GM12878 (cell line): Measurements from ENCODE around the gene VPS8. TPM values are rescaled to one million over a fixed set of nuclear protein-coding genes. Genes with fewer than 3 reads are reported as not detected.

ENCODE experiments used
- ATAC-seq: fragments of 200-7000 bp; cut with Tn5 transposase; 3 replicates; pipeline ENCODE4 v1.9.1; 2020; ENCODE audit warnings: mild to moderate bottlenecking, moderate library complexity
- BruUV-seq: library from RNA; stranded (reverse); fragments of 400-500 nt; replicated peaks from 2 replicates; lab custom pipeline; 2021; lab: Mats Ljungman, UMichigan
- CTCF ChIA-PET: fragments of 300-600 bp; sonication (Branson Sonifier 250); formaldehyde crosslinking; extraction: SDS; loops from one replicate; lab custom pipeline; 2021; ENCODE audit warnings: inconsistent platforms; lab: Yijun Ruan, JAX
- POLR2A ChIA-PET: fragments of 350-600 bp; formaldehyde crosslinking; extraction: SDS; loops from one replicate; lab custom pipeline; 2021; ENCODE audit warnings: inconsistent platforms; lab: Charles Lee
- RAD21 ChIA-PET: fragments of 300-600 bp; sonication (Branson Sonifier 250); formaldehyde crosslinking; loops from one replicate; lab custom pipeline; 2023; ENCODE audit warnings: antibody characterized with exemption; ENCODE audit not compliant: unreplicated experiment; lab: Charles Lee
- SMC1A ChIA-PET: fragments of 300-600 bp; sonication (Branson Sonifier 250); formaldehyde crosslinking; loops from one replicate; lab custom pipeline; 2023; ENCODE audit not compliant: unreplicated experiment, uncharacterized antibody; lab: Charles Lee
- DNase-seq: peaks from one replicate; pipeline ENCODE4 v3.0.0-alpha.2; 2011; ENCODE audit warnings: low read depth, low spot score
- FAIRE-seq: peaks from 3 replicates; lab custom pipeline; 2011; peaks lifted over from hg19 to GRCh38; lab: Jason Lieb, UNC
- H2AFZ ChIP-seq: 2 replicates; pipeline ENCODE4 v1.6.0; 2011; ENCODE audit warnings: low read depth, low read length, control low read depth; ENCODE audit not compliant: control insufficient read depth
- H3K27ac ChIP-seq: 2 replicates; pipeline ENCODE4 v1.5.1; 2011; ENCODE audit warnings: control low read depth; ENCODE audit not compliant: control insufficient read depth, insufficient read depth
- H3K27me3 ChIP-seq, 2 experiments: replicated peaks in 1 of 2; 2 replicates each; pipeline versions ENCODE4 v1.6.0 to v1.6.1; 2011; ENCODE audit warnings: low read length in 1 of 2; ENCODE audit not compliant: control insufficient read depth in 2 of 2, insufficient read depth in 2 of 2
- H3K36me3 ChIP-seq, 2 experiments: 2 replicates each; pipeline ENCODE4 v1.5.1; 2011; ENCODE audit warnings: low read length in 1 of 2; ENCODE audit not compliant: control insufficient read depth in 2 of 2, insufficient read depth in 2 of 2
- H3K4me1 ChIP-seq: 2 replicates; pipeline ENCODE4 v1.6.1; 2011; ENCODE audit warnings: mild to moderate bottlenecking, low read length, moderate library complexity, mixed read lengths; ENCODE audit not compliant: control insufficient read depth, insufficient read depth
- H3K4me2 ChIP-seq: 2 replicates; pipeline ENCODE4 v1.6.0; 2011; ENCODE audit warnings: control low read depth; ENCODE audit not compliant: control insufficient read depth, insufficient read depth
- H3K4me3 ChIP-seq: fragments of 200-600 bp; sonication (generic); 2 replicates; pipeline ENCODE4 v1.5.1; 2016
- H3K79me2 ChIP-seq: 2 replicates; pipeline ENCODE4 v1.6.0; 2011; ENCODE audit warnings: low read length; ENCODE audit not compliant: control insufficient read depth, insufficient read depth
- H3K9ac ChIP-seq: 2 replicates; pipeline ENCODE4 v1.8.0; 2011; ENCODE audit warnings: low read length, control low read depth, mixed read lengths; ENCODE audit not compliant: control insufficient read depth, insufficient read depth
- H3K9me3 ChIP-seq: replicated peaks from 3 replicates; pipeline ENCODE4 v1.5.1; 2011; ENCODE audit warnings: mild to moderate bottlenecking, low read length; ENCODE audit not compliant: control insufficient read depth, insufficient read depth
- H4K20me1 ChIP-seq: 2 replicates; pipeline ENCODE4 v1.6.0; 2011; ENCODE audit not compliant: control insufficient read depth, insufficient read depth
- CHD1 ChIP-seq: IDR thresholded peaks from 2 replicates; pipeline ENCODE4 v1.6.1; 2012; ENCODE audit warnings: low read depth, low read length, improper control_type of control experiment
- EZH2 ChIP-seq: IDR thresholded peaks from 2 replicates; pipeline ENCODE4 v1.6.1; 2012; ENCODE audit warnings: low read depth, mild to moderate bottlenecking, control low read depth, inconsistent platforms, low read length, borderline replicate concordance; ENCODE audit not compliant: control insufficient read depth
- KLF5 ChIP-seq: fragments of 450-650 bp; IDR thresholded peaks from 2 replicates; pipeline ENCODE4 v1.6.1; 2014; ENCODE audit warnings: mild to moderate bottlenecking; ENCODE audit not compliant: partially characterized antibody
- RB1 ChIP-seq: fragments of 450-650 bp; formaldehyde crosslinking; IDR thresholded peaks from 2 replicates; pipeline ENCODE4 v1.6.1; 2017; ENCODE audit warnings: mild to moderate bottlenecking, borderline replicate concordance
- WGBS: methylation state at CpG from one replicate; pipeline ENCODE4 v1.1.6; 2016; ENCODE audit warnings: low lambda C conversion rate; ENCODE audit not compliant: insufficient replicate concordance, insufficient coverage; ENCODE audit errors: missing lambda C conversion rate; 5-methylcytosine and 5-hydroxymethylcytosine counted together
- in situ Hi-C: fragments of 300-500 bp; cut with MboI; formaldehyde crosslinking; loops from 9 replicates; pipeline ENCODE4 v1.14.3; 2018; ENCODE audit warnings: mixed read lengths
- intact Hi-C: fragments of 100-400 bp; cut with micrococcal nuclease; formaldehyde crosslinking; loops from one replicate; pipeline ENCODE4 v1.14.2; 2022; ENCODE audit not compliant: unreplicated experiment
- polyA plus RNA-seq, 11 experiments: library from polyadenylated mRNA; depleted of rRNA in 4 of 11; unstranded in 6 of 11; stranded (reverse) in 5 of 11; fragments of >200 nt; fragmentation: Nextera tagmentation in 4 of 11; fragmentation: Illumina TruSeq in 1 of 11; extraction: Ambion mirVana in 4 of 11; extraction: Trizol in 1 of 11; gene quantifications; 1 replicate in 1 of 11; 2 replicates in 10 of 11; pipeline versions ENCODE4 v1.2.1 to v1.2.3, GENCODE V29; 2011 to 2016; ENCODE audit warnings: inconsistent platforms in 2 of 11, missing spikeins in 2 of 11, low read depth in 1 of 11
- total RNA-seq, 4 experiments: library from RNA; depleted of rRNA in 3 of 4; stranded (reverse); fragments of >200 nt in 3 of 4; fragmentation: Illumina TruSeq in 1 of 4; extraction: Trizol in 1 of 4; gene quantifications; 2 replicates each; pipeline versions ENCODE4 v1.2.1 to v1.2.3, GENCODE V29; 2013 to 2021
- TF ChIP-seq, protein P1 (sequence below): fragments of 450-650 bp; IDR thresholded peaks from 2 replicates; pipeline ENCODE4 v1.6.1; 2018; ENCODE audit warnings: borderline replicate concordance, mild to moderate bottlenecking; ENCODE audit not compliant: partially characterized antibody
- TF ChIP-seq, protein P2 (sequence below): fragments of 450-650 bp; IDR thresholded peaks from 2 replicates; pipeline ENCODE4 v1.6.1; 2016; ENCODE audit warnings: mild to moderate bottlenecking
- TF ChIP-seq, protein P3 (sequence below): IDR thresholded peaks from 2 replicates; pipeline ENCODE4 v1.6.1; 2012; ENCODE audit warnings: mild to moderate bottlenecking, low read depth, low read length
- TF ChIP-seq, protein P4 (sequence below): IDR thresholded peaks from 2 replicates; pipeline ENCODE4 v1.6.1; 2011; ENCODE audit warnings: mild to moderate bottlenecking, low read depth, low read length, moderate library complexity; ENCODE audit not compliant: insufficient replicate concordance

The VPS8 gene
- total and polyA plus RNA-seq, 10 of the 15 experiments (the other 5 are each of a cell fraction or from before 2014, with no cell fraction given), result 8.9 to 34.7 (median 20.9) TPM

DNA sequence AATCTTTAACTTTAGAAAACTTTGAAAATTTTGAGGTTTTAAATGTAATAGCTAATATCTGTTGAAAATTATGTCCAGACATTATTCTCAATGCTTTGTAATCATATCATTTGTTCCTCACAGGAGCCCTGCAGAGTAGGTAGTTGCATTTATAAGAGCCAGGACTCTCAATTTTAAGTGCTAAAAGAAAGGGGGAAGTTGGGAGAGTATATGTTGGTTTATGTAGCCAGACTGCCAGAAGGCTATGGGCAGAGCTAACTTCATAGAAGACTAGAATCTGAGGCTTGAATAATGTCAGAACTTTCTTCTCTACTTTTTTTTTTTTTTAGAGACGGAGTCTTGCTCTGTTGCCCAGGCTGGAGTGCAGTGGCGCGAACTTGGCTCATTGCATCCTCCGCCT lies 9.1 kb downstream of the VPS8 start:
- Histone ChIP-seq H3K4me3 (no peak overlapping the region), H3K9me3 (no peaks in the 10 kb centered on the region), H3K27ac (no peak overlapping the region), H3K79me2 (no peaks in the 10 kb centered on the region), H3K9ac (no peak overlapping the region), H3K36me3 (no peaks in the 10 kb centered on the region), H3K4me2 (no peak overlapping the region), H3K4me1 (no peaks in the 10 kb centered on the region), H2AFZ (no peak overlapping the region), H4K20me1 (no peaks in the 10 kb centered on the region), H3K27me3 (no peaks in the 10 kb centered on the region)
- FAIRE-seq (no peak), DNase-seq (no peak), ATAC-seq (no peak)
- TF ChIP-seq, protein P1, sequence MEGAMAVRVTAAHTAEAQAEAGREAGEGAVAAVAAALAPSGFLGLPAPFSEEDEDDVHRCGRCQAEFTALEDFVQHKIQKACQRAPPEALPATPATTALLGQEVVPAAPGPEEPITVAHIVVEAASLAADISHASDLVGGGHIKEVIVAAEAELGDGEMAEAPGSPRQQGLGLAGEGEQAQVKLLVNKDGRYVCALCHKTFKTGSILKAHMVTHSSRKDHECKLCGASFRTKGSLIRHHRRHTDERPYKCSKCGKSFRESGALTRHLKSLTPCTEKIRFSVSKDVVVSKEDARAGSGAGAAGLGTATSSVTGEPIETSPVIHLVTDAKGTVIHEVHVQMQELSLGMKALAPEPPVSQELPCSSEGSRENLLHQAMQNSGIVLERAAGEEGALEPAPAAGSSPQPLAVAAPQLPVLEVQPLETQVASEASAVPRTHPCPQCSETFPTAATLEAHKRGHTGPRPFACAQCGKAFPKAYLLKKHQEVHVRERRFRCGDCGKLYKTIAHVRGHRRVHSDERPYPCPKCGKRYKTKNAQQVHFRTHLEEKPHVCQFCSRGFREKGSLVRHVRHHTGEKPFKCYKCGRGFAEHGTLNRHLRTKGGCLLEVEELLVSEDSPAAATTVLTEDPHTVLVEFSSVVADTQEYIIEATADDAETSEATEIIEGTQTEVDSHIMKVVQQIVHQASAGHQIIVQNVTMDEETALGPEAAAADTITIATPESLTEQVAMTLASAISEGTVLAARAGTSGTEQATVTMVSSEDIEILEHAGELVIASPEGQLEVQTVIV, result no peak
- no peak for TF ChIP-seq KLF5
- no peak for TF ChIP-seq CHD1
- in situ Hi-C loops, result no loop called here
- RAD21 ChIA-PET, result no interaction called here
- no TSS peak for BruUV-seq
- intact Hi-C loops, result no loop called here
- CTCF ChIA-PET, result interaction anchor here (0.6 to 1.9 kb wide), 3 partner anchors 17 to 1597 kb away, joined by 3 to 6 read pairs (median 4); no protein-coding TSS in a partner anchor
- SMC1A ChIA-PET, result interaction anchor here (0.8 to 1.0 kb wide), 2 partner anchors 43 to 64 kb away, joined by 3 read pairs; no protein-coding TSS in a partner anchor
- POLR2A ChIA-PET, result no interaction called here
- 95% methylated on average over 4 of the region's 4 CpGs for WGBS

DNA sequence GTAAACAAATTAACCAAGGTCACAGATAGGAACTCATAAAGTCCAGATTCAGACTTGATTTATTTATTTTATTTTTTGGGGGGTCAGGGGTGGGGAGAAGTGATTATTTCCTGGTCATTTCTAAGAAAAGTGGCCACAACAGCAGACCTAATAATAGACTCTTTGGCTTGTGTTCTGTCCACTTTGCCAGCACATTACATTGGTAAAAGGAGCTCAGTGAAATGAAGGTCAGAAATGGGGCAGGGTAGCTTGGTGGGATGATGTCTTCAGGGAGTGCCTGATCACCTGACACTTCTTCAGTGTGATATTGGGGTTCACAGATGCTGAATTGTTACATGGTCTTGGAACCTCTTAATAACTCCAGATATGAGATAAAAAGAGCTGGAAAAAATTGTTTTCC lies 10.1 kb downstream of the VPS8 start:
- Histone ChIP-seq H2AFZ (no peak overlapping the region), H3K4me2 (no peak overlapping the region), H3K9me3 (no peaks in the 10 kb centered on the region), H3K27me3 (no peaks in the 10 kb centered on the region), H3K36me3 (no peaks in the 10 kb centered on the region), H3K4me1 (no peaks in the 10 kb centered on the region), H3K27ac (no peak overlapping the region), H3K9ac (no peak overlapping the region), H3K4me3 (no peak overlapping the region), H3K79me2 (no peaks in the 10 kb centered on the region), H4K20me1 (no peaks in the 10 kb centered on the region)
- intact Hi-C loops, result no loop called here
- in situ Hi-C loops, result no loop called here
- DNase-seq, result no peak
- CTCF ChIA-PET, result interaction anchor here (1.4 to 2.8 kb wide), 5 partner anchors 9 to 486 kb away, joined by 3 to 10 read pairs (median 6); no protein-coding TSS in a partner anchor
- POLR2A ChIA-PET, result interaction anchor here (0.8 kb wide), 1 partner anchor 10 kb away, joined by 3 read pairs; no protein-coding TSS in a partner anchor
- SMC1A ChIA-PET, result interaction anchor here (1.3 to 3.1 kb wide), 4 partner anchors 8 to 310 kb away, joined by 3 to 24 read pairs (median 8); partner anchors contain the start of gene VPS8
- ATAC-seq, result no peak
- BruUV-seq, result no TSS peak
- no peak for FAIRE-seq
- RAD21 ChIA-PET, result no interaction called here
- TF ChIP-seq EZH2, result no peak
- TF ChIP-seq, protein P2, sequence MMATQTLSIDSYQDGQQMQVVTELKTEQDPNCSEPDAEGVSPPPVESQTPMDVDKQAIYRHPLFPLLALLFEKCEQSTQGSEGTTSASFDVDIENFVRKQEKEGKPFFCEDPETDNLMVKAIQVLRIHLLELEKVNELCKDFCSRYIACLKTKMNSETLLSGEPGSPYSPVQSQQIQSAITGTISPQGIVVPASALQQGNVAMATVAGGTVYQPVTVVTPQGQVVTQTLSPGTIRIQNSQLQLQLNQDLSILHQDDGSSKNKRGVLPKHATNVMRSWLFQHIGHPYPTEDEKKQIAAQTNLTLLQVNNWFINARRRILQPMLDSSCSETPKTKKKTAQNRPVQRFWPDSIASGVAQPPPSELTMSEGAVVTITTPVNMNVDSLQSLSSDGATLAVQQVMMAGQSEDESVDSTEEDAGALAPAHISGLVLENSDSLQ, result no peak
- TF ChIP-seq, protein P3, sequence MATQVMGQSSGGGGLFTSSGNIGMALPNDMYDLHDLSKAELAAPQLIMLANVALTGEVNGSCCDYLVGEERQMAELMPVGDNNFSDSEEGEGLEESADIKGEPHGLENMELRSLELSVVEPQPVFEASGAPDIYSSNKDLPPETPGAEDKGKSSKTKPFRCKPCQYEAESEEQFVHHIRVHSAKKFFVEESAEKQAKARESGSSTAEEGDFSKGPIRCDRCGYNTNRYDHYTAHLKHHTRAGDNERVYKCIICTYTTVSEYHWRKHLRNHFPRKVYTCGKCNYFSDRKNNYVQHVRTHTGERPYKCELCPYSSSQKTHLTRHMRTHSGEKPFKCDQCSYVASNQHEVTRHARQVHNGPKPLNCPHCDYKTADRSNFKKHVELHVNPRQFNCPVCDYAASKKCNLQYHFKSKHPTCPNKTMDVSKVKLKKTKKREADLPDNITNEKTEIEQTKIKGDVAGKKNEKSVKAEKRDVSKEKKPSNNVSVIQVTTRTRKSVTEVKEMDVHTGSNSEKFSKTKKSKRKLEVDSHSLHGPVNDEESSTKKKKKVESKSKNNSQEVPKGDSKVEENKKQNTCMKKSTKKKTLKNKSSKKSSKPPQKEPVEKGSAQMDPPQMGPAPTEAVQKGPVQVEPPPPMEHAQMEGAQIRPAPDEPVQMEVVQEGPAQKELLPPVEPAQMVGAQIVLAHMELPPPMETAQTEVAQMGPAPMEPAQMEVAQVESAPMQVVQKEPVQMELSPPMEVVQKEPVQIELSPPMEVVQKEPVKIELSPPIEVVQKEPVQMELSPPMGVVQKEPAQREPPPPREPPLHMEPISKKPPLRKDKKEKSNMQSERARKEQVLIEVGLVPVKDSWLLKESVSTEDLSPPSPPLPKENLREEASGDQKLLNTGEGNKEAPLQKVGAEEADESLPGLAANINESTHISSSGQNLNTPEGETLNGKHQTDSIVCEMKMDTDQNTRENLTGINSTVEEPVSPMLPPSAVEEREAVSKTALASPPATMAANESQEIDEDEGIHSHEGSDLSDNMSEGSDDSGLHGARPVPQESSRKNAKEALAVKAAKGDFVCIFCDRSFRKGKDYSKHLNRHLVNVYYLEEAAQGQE, result no peak
- TF ChIP-seq, protein P4, sequence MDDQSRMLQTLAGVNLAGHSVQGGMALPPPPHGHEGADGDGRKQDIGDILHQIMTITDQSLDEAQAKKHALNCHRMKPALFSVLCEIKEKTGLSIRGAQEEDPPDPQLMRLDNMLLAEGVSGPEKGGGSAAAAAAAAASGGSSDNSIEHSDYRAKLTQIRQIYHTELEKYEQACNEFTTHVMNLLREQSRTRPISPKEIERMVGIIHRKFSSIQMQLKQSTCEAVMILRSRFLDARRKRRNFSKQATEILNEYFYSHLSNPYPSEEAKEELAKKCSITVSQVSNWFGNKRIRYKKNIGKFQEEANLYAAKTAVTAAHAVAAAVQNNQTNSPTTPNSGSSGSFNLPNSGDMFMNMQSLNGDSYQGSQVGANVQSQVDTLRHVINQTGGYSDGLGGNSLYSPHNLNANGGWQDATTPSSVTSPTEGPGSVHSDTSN, result no peak
- TF ChIP-seq RB1, result no peak
